Fibroblast of lung (primary cell): ENCODE results near the gene UGT1A7. TPM values are rescaled to one million over a fixed set of nuclear protein-coding genes. Genes with fewer than 3 reads are reported as not detected.
A peak's percentile ranks its signal among the peaks of the same experiment; 100 is the strongest.

Experiments
- DNase-seq, 2 donors: peaks; one replicate each; pipeline versions ENCODE4 v3.0.0 to v3.0.0-alpha.2; 2010; ENCODE audit warnings: low read depth in 2 of 2
- H2AFZ ChIP-seq: 2 replicates; pipeline ENCODE4 v1.5.1; 2012; ENCODE audit warnings: low read length, control low read depth, inconsistent platforms
- H3K27ac ChIP-seq: 2 replicates; pipeline ENCODE4 v1.5.1; 2011; ENCODE audit warnings: low read length, control low read depth; ENCODE audit not compliant: insufficient read depth
- H3K27me3 ChIP-seq: 2 replicates; pipeline ENCODE4 v1.5.1; 2011; ENCODE audit warnings: mild to moderate bottlenecking, low read length; ENCODE audit not compliant: control insufficient read depth, insufficient read depth
- H3K36me3 ChIP-seq: 2 replicates; pipeline ENCODE4 v1.5.1; 2011; ENCODE audit warnings: low read length; ENCODE audit not compliant: control insufficient read depth, insufficient read depth
- H3K4me1 ChIP-seq: 2 replicates; pipeline ENCODE4 v1.5.1; 2011; ENCODE audit warnings: low read length; ENCODE audit not compliant: control insufficient read depth, insufficient read depth; ENCODE audit errors: extremely low read depth
- H3K4me2 ChIP-seq: 2 replicates; pipeline ENCODE4 v1.5.1; 2011; ENCODE audit warnings: low read length, control low read depth; ENCODE audit not compliant: insufficient read depth; ENCODE audit errors: extremely low read depth
- H3K4me3 ChIP-seq, 4 experiments: fragments of 200-600 bp in 1 of 4; sonication (generic) in 1 of 4; replicated peaks in 1 of 4; 2 replicates each; pipeline ENCODE4 v1.5.1; 2011 to 2016; ENCODE audit warnings: low read length in 4 of 4, low read depth in 3 of 4, mild to moderate bottlenecking in 3 of 4, control low read depth in 2 of 4, inconsistent platforms in 1 of 4, mixed read lengths in 1 of 4; ENCODE audit not compliant: insufficient read depth in 1 of 4; ENCODE audit errors: control extremely low read depth in 1 of 4
- H3K79me2 ChIP-seq: 2 replicates; pipeline ENCODE4 v1.5.1; 2012; ENCODE audit warnings: mild to moderate bottlenecking, low read length, inconsistent platforms; ENCODE audit not compliant: control insufficient read depth, insufficient read depth
- H3K9ac ChIP-seq: 2 replicates; pipeline ENCODE4 v1.5.1; 2011; ENCODE audit warnings: mild to moderate bottlenecking, low read length, control low read depth; ENCODE audit not compliant: insufficient read depth
- H3K9me3 ChIP-seq: 2 replicates; pipeline ENCODE4 v1.5.1; 2012; ENCODE audit warnings: low read depth, low read length; ENCODE audit not compliant: control insufficient read depth, insufficient read depth
- H4K20me1 ChIP-seq: 2 replicates; pipeline ENCODE4 v1.5.1; 2011; ENCODE audit warnings: low read length; ENCODE audit not compliant: control insufficient read depth, insufficient read depth; ENCODE audit errors: extremely low read depth
- EZH2 ChIP-seq: IDR thresholded peaks from 2 replicates; pipeline ENCODE4 v1.5.1; 2012; ENCODE audit warnings: low read length, control low read depth, mild to moderate bottlenecking; ENCODE audit errors: missing control alignments
- polyA plus RNA-seq, 2 donors: library from polyadenylated mRNA; depleted of rRNA in 1 of 2; stranded (reverse) in 1 of 2; unstranded in 1 of 2; fragments of >200 nt; gene quantifications; 2 replicates each; pipeline ENCODE4 v1.2.1, GENCODE V29; 2011 to 2012; ENCODE audit warnings: missing spikeins in 1 of 2
- total RNA-seq: library from RNA; depleted of rRNA; stranded (reverse); fragments of >200 nt; gene quantifications from 2 replicates; pipeline ENCODE4 v1.2.1, GENCODE V29; 2014
- TF ChIP-seq, protein P1 (sequence below), 2 donors: IDR thresholded peaks in 1 of 2; conservative IDR thresholded peaks in 1 of 2; 1 replicate in 1 of 2; 2 replicates in 1 of 2; pipeline ENCODE4 v1.5.1; 2011 to 2012; ENCODE audit warnings: low read length in 2 of 2, control low read depth in 1 of 2, inconsistent platforms in 1 of 2, low read depth in 1 of 2, mild to moderate bottlenecking in 1 of 2

The UGT1A7 gene
- total and polyA plus RNA-seq, 2 donors (not counting 1 experiment from before 2014, with no cell fraction given), result not detected

DNA sequence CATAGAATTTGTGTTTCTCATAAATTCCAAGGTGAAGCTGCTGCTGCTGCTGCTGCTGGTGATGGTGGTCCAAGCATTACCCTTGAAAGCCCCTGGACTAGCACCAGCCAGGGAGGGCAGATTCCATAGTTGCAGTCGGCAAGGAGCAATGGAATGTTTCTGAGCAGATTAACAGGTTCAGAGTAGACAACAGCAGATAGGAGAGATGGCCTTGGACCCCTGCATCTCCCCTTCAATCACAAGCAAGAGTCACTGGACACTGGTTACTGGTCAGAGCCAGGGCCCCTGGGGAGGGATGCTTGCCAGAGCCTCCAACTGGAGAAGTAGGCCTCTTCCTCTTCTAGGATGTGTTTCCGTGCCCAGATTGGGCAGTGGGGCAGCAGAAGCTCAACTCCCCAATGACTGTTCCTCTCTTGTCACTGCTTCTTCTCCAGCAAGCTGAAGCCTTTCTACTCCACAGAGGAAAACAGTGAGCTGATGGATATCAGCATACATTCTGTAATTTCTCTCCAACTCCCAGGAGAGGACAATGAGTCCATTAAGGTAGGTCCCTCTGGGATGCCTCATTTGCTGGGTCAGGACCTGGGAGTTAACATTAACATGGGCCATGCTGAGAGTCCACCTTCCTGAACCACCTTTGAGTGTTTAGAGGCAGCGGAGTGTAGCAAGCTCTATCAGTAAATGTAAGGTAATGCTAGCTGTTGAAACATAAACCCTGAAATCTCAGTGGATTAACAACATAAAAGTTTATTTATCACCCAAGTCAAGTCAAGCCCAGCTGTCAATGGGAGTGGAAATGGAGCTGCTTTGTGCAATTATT is 131.7 kb downstream of the UGT1A7 start:
- Histone ChIP-seq H3K9me3 (no peaks in the 10 kb centered on the region), H3K79me2 (no peaks in the 10 kb centered on the region)
- no peak for DNase-seq

DNA sequence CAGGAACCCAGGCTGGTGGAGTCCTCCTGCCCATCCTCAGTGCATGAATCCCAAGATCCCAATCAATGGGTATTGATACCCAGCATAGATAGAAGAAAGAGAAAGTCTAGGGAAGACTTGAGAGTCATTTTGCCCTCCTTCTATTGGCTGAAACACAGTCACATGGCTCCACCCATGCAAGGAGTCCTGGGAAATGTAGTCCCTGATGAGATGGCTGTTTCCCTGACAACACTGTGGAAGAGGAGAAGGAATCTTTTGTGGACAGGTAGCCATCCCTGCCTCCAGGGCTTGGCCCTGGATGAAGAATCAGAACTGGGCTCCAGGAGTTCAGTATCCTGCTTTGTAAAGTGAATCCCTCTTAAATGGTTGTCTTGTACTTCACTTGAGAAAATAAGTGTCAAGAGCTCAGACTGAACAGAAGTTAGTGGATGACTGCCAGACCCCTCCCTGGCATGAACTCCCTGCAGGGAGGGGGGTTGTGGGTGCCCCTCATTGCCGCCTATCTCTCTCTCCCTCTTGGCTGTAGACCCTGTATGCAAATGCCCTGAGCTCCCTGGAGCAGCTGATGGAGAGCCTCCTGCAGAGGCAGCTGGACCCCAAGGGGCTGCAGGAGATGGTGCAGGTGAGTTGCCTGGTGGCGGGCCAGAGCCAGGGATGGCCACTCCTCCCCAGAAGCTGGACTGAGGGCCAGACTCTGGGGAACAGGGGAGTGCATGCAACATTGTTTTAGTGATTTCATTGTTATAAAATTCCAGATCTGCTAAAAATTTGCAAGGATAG is 132.5 kb downstream of the UGT1A7 start:
- H3K4me1 ChIP-seq, result no peaks in the 10 kb centered on the region
- no peak for DNase-seq
- no peaks in the 10 kb centered on the region for H4K20me1 ChIP-seq
- no peaks in the 10 kb centered on the region for H3K9me3 ChIP-seq
- no peak for TF ChIP-seq EZH2
- TF ChIP-seq, protein P1, sequence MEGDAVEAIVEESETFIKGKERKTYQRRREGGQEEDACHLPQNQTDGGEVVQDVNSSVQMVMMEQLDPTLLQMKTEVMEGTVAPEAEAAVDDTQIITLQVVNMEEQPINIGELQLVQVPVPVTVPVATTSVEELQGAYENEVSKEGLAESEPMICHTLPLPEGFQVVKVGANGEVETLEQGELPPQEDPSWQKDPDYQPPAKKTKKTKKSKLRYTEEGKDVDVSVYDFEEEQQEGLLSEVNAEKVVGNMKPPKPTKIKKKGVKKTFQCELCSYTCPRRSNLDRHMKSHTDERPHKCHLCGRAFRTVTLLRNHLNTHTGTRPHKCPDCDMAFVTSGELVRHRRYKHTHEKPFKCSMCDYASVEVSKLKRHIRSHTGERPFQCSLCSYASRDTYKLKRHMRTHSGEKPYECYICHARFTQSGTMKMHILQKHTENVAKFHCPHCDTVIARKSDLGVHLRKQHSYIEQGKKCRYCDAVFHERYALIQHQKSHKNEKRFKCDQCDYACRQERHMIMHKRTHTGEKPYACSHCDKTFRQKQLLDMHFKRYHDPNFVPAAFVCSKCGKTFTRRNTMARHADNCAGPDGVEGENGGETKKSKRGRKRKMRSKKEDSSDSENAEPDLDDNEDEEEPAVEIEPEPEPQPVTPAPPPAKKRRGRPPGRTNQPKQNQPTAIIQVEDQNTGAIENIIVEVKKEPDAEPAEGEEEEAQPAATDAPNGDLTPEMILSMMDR (conservative IDR thresholded peaks at IDR 0.05 in 1 of 2, IDR thresholded peaks at IDR 0.05 in 1 of 2; ENCODE audit: low read depth in 1 of 2, low read length in 2 of 2), result no peak
- no peak overlapping the region for H2AFZ ChIP-seq
- no peaks in the 10 kb centered on the region for H3K36me3 ChIP-seq
- H3K27ac ChIP-seq, result no peak overlapping the region
- H3K27me3 ChIP-seq, result no peaks in the 10 kb centered on the region
- no peak overlapping the region for H3K4me2 ChIP-seq
- no peak overlapping the region for H3K4me3 ChIP-seq
- H3K79me2 ChIP-seq, result no peaks in the 10 kb centered on the region
- no peak overlapping the region for H3K9ac ChIP-seq

More for the DNA sequence above, 131.7 kb downstream of the UGT1A7 start:
- H3K36me3 ChIP-seq, result no peaks in the 10 kb centered on the region
- H3K4me2 ChIP-seq, result no peak overlapping the region
- H3K4me1 ChIP-seq, result no peaks in the 10 kb centered on the region
- no peak overlapping the region for H3K27ac ChIP-seq
- H2AFZ ChIP-seq, result no peak overlapping the region
- TF ChIP-seq, protein P1 (conservative IDR thresholded peaks at IDR 0.05 in 1 of 2, IDR thresholded peaks at IDR 0.05 in 1 of 2; ENCODE audit: low read depth in 1 of 2, low read length in 2 of 2), result no peak
- TF ChIP-seq EZH2, result no peak
- H3K9ac ChIP-seq, result no peak overlapping the region
- no peaks in the 10 kb centered on the region for H4K20me1 ChIP-seq
- H3K4me3 ChIP-seq, result no peak overlapping the region
- no peaks in the 10 kb centered on the region for H3K27me3 ChIP-seq

DNA sequence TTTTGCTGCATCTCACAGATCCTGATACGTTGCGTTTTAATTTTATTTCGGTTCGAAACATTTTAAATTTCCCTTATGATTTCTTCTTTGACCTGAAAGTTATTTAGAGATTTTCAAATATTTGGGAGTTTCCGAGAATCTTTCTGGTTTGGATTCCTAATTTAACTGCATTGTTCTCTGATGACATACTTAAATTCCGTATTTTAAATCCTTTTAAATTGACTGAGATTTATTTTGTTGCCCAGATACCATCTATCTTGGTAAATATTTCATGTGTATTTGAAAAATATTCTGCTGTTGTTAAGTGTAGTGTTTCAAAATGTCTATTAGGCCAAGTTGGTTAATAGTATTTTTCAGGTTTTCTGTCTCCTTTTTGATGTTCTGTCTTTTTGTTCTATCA is 134.2 kb downstream of the UGT1A7 start:
- Histone ChIP-seq H3K9ac (no peak overlapping the region), H3K4me2 (no peak overlapping the region), H3K79me2 (no peaks in the 10 kb centered on the region), H2AFZ (no peak overlapping the region), H3K36me3 (no peaks in the 10 kb centered on the region), H3K27me3 (no peaks in the 10 kb centered on the region), H3K27ac (no peak overlapping the region), H3K4me1 (no peaks in the 10 kb centered on the region), H3K4me3 (no peak overlapping the region), H3K9me3 (no peaks in the 10 kb centered on the region), H4K20me1 (no peaks in the 10 kb centered on the region)
- TF ChIP-seq, protein P1 (conservative IDR thresholded peaks at IDR 0.05 in 1 of 2, IDR thresholded peaks at IDR 0.05 in 1 of 2; ENCODE audit: low read depth in 1 of 2, low read length in 2 of 2), result no peak
- TF ChIP-seq EZH2, result no peak
- peak in 1 of 2 donors; percentile 38 for DNase-seq
